Neural crest cell (in vitro differentiated cells): Measurements from ENCODE around the gene FBXO17. TPM values are rescaled to one million over a fixed set of nuclear protein-coding genes. Genes with fewer than 3 reads are reported as not detected.
"Not testable (repeated sequence)": the region's sequence is repeated elsewhere in the genome, so short reads cannot be mapped to it uniquely, and the experiment has no call there.

Experiments
- DNase-seq: peaks from one replicate; pipeline ENCODE4 v3.0.0; 2021; ENCODE audit warnings: low read depth, mixed read lengths, low spot score
- H3K27ac Mint-ChIP-seq: one replicate; pipeline ENCODE4 v1.8.0; 2021; ENCODE audit warnings: mild to moderate bottlenecking, mixed read lengths; ENCODE audit not compliant: unreplicated experiment
- H3K27me3 Mint-ChIP-seq: 2 replicates; pipeline ENCODE4 v1.8.0; 2021; ENCODE audit warnings: low read depth, mild to moderate bottlenecking, mixed read lengths
- H3K36me3 Mint-ChIP-seq: 2 replicates; pipeline ENCODE4 v1.8.0; 2021; ENCODE audit warnings: low read depth, mild to moderate bottlenecking, mixed read lengths
- H3K4me1 Mint-ChIP-seq: 2 replicates; pipeline ENCODE4 v1.8.0; 2021; ENCODE audit warnings: mixed read lengths
- H3K4me3 Mint-ChIP-seq: one replicate; pipeline ENCODE4 v1.8.0; 2021; ENCODE audit warnings: mild to moderate bottlenecking, mixed read lengths
- H3K9me3 Mint-ChIP-seq: 2 replicates; pipeline ENCODE4 v1.8.0; 2021; ENCODE audit warnings: mixed read lengths
- total RNA-seq: library from RNA; stranded (reverse); gene quantifications from 2 replicates; pipeline ENCODE4 v1.2.1, GENCODE V29; 2021
- TF ChIP-seq, protein P1 (sequence below): fragments of 200-600 bp; sonication (generic); conservative IDR thresholded peaks from 2 replicates; pipeline ENCODE4 v1.5.0; 2021; ENCODE audit warnings: antibody characterized with exemption, mild to moderate bottlenecking

FBXO17 gene
- total RNA-seq, 1 donor from 2014 or later, result 30.9 TPM

DNA sequence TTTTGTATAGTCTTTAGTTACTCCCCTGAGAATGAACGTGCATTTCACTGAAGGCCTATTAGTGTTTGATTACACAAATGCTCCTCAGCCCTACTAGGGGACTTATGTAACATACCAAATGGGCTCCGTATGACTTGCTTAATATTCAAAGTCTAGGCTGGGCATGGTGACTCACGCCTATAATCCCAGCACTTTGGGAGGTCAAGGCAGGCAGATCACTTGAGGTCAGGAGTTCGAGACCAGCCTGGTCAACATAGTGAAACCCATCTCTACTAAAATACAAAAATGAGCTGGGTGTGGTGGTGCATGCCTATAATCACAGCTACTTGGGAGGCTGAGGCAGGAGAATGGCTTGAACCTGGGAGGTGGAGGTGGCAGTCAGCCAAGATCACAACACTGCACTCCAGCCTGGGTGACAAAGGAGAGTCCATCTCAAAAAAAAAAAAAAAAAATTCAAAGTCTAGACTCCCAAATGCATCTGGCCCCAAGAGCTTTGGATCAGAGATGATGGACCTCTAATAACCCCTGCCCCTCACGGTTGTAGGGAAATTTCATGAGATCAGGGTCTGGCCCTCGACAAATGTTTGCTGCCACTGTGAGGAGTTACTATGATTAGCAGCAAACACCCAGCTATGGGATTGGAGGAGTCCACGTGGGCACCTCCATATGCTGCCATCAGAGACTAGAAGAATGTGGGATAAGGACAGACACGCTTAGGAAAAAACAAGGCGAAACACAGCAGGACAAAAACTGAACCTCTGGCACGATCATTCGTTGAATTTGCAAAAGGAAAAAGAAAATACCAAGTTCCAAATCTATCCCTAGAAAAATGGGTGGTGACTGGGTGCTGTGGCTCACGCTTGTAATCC is 4.6 kb downstream of the FBXO17 start:
- Mint-ChIP-seq H3K9me3 (no peaks in the 10 kb centered on the region), H3K36me3 (no peaks in the 10 kb centered on the region), H3K27ac (no peak overlapping the region), H3K27me3 (no peaks in the 10 kb centered on the region), H3K4me1 (peaks cover 17% of the 10 kb centered on the region), H3K4me3 (peak overlapping the region; percentile 17)
- no peak for DNase-seq
- TF ChIP-seq, protein P1, sequence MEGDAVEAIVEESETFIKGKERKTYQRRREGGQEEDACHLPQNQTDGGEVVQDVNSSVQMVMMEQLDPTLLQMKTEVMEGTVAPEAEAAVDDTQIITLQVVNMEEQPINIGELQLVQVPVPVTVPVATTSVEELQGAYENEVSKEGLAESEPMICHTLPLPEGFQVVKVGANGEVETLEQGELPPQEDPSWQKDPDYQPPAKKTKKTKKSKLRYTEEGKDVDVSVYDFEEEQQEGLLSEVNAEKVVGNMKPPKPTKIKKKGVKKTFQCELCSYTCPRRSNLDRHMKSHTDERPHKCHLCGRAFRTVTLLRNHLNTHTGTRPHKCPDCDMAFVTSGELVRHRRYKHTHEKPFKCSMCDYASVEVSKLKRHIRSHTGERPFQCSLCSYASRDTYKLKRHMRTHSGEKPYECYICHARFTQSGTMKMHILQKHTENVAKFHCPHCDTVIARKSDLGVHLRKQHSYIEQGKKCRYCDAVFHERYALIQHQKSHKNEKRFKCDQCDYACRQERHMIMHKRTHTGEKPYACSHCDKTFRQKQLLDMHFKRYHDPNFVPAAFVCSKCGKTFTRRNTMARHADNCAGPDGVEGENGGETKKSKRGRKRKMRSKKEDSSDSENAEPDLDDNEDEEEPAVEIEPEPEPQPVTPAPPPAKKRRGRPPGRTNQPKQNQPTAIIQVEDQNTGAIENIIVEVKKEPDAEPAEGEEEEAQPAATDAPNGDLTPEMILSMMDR, result no peak

DNA sequence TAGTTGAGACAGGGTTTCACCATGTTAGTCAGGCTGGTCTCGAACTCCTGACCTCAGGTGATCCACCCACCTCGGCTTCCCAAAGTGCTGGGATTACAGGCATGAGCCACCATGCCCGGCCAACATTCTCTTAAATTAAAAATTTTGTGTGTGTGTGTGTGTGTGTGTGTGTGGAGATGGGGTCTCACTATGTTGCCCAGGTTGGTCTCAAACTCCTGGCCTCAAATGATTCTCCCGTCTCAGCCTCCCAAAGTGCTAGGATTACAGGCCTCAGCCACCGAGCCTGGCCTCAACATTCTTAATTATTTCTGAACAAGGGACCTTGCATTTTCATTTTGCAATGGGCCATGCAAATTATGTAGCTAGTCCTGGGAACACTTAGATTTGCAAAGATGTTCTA is 9.4 kb downstream of the FBXO17 start:
- H3K9me3 Mint-ChIP-seq, H3K27ac Mint-ChIP-seq, DNase-seq, H3K4me3 Mint-ChIP-seq, H3K36me3 Mint-ChIP-seq, H3K27me3 Mint-ChIP-seq: not testable (repeated sequence)
- peaks cover 11% of the 10 kb centered on the region for H3K4me1 Mint-ChIP-seq

DNA sequence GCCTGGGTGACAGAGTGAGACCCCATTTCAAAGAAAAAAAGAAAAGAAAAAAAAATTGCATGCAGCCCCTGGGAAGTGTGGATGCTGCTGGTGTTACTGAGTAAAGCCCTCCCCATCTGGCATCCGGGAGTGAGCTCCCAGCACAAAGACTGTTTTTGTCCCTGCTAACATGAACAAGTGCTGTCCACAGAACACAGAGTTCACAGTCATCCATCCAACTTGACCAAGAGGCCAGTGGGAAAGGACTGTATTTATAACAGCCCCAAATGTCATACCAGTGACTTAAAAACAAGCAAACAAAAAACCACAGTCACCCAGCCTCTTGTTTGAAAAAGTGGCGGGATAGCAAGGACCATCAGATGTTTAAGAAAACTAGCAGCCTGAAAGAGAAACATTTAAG is 10.8 kb downstream of the FBXO17 start:
- H3K27ac Mint-ChIP-seq, result no peak overlapping the region
- H3K36me3 Mint-ChIP-seq, result no peaks in the 10 kb centered on the region
- peaks cover 11% of the 10 kb centered on the region for H3K4me1 Mint-ChIP-seq
- no peak overlapping the region for H3K4me3 Mint-ChIP-seq
- DNase-seq, result no peak
- no peaks in the 10 kb centered on the region for H3K9me3 Mint-ChIP-seq
- H3K27me3 Mint-ChIP-seq, result no peaks in the 10 kb centered on the region
- TF ChIP-seq, protein P1, result no peak

DNA sequence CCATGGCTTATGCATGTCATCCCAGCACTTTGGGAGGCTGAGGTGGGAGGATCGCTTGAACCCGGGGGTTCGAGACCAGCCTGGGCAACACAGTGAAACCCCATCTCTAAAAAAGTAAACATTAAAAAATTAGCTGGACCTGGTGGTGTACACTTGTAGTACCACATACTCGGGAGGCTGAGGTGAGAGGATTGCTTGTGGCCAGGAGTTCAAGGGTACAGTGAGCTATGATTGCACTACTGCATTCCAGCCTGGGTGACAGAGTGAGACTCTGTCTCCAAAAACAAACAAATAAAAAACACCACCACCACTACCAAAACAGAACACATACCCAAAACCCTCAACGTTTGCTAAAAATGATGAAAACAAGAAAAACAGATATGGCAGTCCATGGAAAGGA is 15.9 kb downstream of the FBXO17 start:
- no peak overlapping the region for H3K27ac Mint-ChIP-seq
- TF ChIP-seq, protein P1, result no peak

DNA sequence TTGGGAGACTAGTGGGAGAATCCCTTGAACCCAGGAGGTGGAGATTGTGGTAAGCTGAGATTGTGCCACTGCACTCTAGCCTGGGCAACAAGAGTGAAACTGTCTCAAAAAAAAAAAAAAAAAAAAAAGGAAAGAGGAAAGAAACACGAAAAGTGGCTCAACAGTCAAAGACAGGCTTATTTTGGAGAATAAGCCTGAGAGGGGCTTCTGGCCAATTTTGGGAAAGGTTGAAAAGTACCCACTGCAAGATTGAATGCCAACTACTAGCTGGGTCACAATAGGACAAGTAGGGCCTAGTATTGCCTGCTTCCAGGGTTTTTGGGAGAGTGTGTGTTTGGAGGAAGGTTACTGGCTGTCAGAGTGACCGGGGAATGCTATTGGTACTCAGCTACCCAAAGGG is 17.2 kb downstream of the FBXO17 start:
- no peak overlapping the region for H3K27ac Mint-ChIP-seq
- H3K36me3 Mint-ChIP-seq, result no peaks in the 10 kb centered on the region
- peaks cover 11% of the 10 kb centered on the region for H3K4me1 Mint-ChIP-seq
- DNase-seq, result no peak
- no peak overlapping the region for H3K4me3 Mint-ChIP-seq
- H3K9me3 Mint-ChIP-seq, result no peaks in the 10 kb centered on the region
- no peaks in the 10 kb centered on the region for H3K27me3 Mint-ChIP-seq
- TF ChIP-seq, protein P1, result no peak

More for the DNA sequence above, 15.9 kb downstream of the FBXO17 start:
- Mint-ChIP-seq H3K4me3 (no peak overlapping the region), H3K36me3 (no peaks in the 10 kb centered on the region), H3K4me1 (peaks cover 11% of the 10 kb centered on the region), H3K27me3 (no peaks in the 10 kb centered on the region), H3K9me3 (no peaks in the 10 kb centered on the region)
- DNase-seq, result no peak

DNA sequence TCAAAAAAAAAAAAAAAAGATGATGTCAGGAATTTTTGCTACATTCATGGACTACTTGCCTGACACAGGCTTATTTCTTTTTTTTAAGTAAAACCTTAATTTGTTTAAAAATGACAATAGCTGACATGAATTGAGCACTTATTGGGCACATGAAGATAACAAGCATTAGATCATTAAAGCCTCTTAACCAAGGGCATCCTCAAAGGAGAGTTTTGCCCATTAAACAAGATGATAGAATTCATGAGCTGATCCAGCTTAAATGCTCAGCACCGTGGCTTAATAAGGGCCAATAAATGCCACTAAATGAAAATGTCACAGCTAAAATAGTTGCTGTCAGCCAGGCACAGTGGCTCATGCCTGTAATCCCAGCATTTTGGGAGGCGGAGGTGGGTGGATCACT is 19.3 kb downstream of the FBXO17 start:
- no peaks in the 10 kb centered on the region for H3K27me3 Mint-ChIP-seq
- peaks cover 6% of the 10 kb centered on the region for H3K4me1 Mint-ChIP-seq
- no peaks in the 10 kb centered on the region for H3K36me3 Mint-ChIP-seq

More for the DNA sequence above, 19.3 kb downstream of the FBXO17 start:
- Mint-ChIP-seq H3K4me3 (no peak overlapping the region), H3K27ac (no peak overlapping the region), H3K9me3 (no peaks in the 10 kb centered on the region)
- TF ChIP-seq, protein P1, result no peak
- no peak for DNase-seq
